ENCODE measurements around the gene RMND5B.
"Not testable (repeated sequence)": the region's sequence is repeated elsewhere in the genome, so short reads cannot be mapped to it uniquely, and the experiment has no call there.

The RMND5B gene

GRCh38 chr5:178177569-178177968, 46.8 kb downstream of the RMND5B start:
- no peak for DNase-seq

GRCh38 chr5:178180141-178180863, 49.5 kb downstream of the RMND5B start:
- no peak for DNase-seq

- no peak for DNase-seq
Observed at GRCh38 chr5:178182158-178182876, 51.5 kb downstream of the RMND5B start.

GRCh38 chr5:178186427-178186826, 55.6 kb downstream of the RMND5B start:
- no peak for DNase-seq

DNA sequence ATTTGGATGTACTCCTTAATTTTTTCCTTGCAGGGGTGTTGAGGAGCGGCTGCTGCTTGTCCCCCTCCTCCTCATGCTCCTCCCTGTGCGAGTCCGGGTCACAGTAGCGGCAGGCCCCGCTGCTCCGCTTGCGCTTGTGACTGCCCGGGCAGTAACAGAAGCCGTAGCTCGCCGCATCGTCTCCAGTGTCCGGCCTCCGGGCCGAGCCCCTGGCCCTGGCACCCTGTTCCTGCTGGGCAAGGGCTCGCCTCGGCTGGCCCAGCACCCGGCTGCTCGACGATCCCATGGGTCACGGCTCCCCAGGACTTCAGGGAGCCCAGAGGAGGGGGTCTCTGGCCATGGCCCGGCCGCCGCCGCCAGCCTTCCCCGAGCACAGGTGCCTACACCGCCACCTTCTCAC, 56.2 kb downstream of the RMND5B start, which contains the start of gene GMCL2:
Gene GMCL2 (minus strand): TSS at position 358 of the 400 bp plus-strand sequence. CDS start 72 bp downstream, at position 286.
- DNase-seq, result no peak

GRCh38 chr5:178189433-178189832, 58.6 kb downstream of the RMND5B start:
- DNase-seq, result no peak

DNA sequence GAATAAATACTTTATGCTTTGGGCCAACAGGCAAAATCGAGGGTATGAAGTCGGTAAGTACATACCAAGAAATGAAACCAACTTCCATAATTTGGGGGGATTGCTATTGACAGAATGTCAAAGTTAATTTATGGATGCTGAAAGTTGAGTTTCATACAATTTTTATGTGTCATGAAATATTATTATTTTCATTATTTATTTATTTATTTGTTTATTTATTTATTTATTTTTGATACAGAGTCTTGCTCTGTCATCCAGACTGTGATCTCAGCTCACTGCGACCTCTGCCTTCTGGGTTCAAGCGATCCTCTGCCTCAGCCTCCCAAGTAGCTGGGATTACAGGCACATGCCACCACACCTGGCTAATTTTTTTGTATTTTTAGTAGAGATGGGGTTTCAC, 60.8 kb downstream of the RMND5B start:
- DNase-seq, result no peak

DNA sequence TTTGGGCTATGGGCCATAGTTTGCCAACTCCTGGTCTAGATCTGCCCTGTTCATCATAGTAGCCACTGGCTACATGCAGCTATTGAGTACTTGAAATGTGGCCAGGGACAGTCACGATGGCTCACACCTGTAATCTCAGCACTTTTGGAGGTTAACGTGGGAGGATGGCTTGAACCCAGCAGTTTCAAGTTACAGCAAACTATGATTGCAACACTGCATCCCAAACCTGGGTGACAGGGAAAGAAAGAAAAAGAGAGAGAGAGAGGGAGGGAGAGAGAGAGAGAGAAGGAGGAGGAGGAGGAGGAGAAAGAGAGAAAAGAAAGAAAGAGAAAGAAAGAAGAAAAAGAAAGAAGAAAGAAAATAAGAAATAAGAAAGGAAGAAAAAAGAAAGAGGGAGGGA, 61.4 kb downstream of the RMND5B start:
- DNase-seq, result no peak

DNA sequence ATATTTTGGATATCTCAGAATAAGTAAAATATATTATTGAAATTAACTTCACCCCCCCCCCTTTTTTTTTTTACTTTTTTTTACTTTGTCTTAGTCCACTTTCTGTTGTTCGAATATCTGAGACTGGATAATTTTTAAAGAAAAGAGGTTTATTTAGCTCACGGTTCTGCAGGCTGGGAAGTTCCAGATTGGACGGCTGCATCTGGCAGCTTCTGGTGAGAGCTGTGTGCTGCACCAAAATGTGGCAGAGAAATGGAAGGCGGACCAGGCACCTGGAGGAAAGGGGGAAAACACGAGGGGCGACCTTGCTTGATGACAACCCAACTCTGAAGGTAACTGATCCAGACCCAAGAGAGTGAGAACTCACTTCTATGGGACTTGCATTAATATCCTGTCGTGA, 62.0 kb downstream of the RMND5B start:
- no peak for DNase-seq

DNA sequence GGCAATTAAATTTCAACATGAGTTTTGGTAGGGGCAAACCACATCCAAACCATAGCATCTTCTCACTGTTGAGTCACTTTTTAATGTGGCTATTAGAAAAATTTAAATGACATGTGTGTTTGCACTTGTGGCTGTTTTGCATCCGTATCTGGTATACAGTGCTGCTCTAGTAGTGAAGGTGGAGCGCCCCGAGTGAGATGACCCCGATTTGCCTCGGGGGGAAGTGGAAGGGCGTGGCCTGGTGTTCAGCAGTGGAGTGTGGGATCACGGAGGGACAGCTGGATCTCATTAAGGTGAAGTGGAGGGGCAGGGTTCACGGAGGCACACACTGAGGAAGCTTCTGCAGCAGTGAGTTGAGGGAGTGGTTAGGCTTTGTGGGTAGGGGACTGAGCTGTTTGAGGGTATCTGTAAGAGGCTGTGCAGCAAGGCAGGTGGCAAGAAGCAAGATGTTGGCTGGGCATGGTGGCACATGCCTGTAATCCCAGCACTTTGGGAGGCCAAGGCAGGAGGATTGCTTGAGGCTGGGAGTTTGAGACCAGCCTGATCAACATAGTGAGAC, 62.5 kb downstream of the RMND5B start:
- DNase-seq, result no peak

DNA sequence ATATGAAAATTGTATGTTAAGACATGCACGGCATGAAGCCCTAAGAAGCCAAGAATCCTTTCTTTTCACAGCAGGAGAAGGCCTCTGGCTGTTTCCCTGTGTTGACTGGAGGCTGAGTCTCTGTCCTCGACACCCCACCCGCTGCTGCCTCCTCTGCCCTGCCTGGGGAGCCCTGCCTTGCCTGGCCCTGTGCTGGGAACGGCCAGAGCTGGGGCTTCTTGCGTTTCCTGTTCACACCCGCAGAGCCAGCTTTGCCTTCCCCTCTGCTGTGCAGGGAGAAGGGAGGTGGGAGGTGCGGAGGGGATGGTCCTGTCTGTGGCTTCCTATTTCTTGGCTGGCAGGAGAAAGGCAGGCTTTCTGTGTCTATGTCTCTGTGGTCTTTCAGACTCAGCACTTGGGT, 63.2 kb downstream of the RMND5B start:
- no peak for DNase-seq

GRCh38 chr5:178196281-178196812, 65.5 kb downstream of the RMND5B start:
- DNase-seq, result no peak

- no peak for DNase-seq
Observed at GRCh38 chr5:178196986-178197385, 66.2 kb downstream of the RMND5B start.

DNA sequence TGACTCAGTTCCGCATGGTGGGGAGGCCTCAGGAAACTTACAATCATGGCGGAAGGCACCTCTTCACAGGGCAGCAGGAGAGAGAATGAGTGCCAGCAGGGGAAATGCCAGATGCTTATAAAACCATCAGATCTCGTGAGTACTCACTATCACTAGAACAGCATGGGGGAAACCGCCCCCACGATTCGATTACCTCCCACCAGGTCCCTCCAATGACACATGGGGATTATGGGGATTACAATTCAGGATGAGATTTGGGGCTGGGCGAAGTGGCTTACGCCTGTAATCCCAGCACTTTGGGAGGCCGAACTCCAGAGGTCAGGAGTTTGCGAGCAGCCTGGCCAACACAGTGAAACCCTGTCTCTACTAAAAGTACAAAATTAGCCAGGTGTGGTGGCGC, 67.3 kb downstream of the RMND5B start:
- not testable (repeated sequence) for DNase-seq

DNA sequence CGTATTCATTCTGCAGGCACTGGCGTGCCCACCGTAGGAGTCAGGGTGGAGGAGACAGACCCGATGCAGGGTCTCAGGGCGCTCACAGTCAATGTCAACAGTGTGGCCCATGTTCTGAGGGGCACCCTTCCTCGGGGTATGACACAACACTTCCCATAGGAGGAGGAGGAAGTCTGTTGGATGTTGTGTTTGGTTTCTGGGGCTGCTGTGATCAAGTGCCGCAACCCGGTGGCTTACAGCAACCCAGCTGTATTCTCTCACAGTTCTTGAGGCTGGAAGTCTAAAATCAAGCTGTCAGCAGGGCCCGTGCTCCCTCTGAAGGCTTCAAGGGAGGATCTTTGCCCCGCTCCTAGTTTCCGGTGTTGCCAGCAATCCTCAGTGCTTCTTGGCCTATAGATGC, 67.9 kb downstream of the RMND5B start:
- DNase-seq, result no peak

DNA sequence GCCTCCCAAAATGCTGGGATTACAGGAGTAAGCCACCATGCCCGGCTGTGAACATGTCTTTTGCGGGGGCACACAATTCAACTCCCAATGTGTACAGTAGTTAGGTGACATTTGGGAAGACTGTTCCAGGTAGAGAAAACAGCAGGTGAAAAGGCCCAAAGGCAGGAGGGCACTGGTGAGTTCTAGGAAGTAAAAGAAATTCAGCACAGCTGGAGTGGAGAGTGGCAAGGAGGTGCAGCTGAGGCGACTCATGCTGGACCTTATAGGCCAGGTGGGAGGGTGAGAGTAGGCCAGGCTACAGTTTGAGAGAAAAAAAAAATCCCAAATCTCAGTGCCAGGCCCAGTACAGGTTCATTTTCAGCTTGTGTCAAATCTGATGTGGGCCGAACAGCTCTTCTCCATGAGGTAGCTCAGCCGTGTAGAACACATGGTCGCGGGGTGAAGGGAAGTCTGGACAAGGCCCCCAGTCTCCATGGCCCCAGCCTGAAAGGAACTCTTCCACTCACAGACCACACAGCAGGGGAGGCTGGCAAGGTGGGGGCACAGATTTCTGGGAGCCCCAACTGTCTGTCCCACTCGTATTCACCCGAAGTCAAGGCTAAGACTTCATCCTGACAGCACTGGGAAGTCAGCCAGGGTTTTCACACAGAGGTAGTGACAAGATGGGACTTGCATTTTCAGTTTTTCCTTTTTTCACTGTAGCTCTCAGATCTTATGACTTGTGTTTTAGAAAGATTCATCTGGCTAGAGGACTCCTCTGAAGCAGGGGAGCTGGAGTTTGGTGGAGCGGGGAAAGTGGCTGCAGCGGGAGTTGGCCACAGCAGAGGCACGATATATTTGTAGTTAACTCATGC, 69.0 kb downstream of the RMND5B start:
- no peak for DNase-seq

Data from CD4-positive, alpha-beta T cell treated with Interleukin-15 for 1 hour (primary cell).